IMR-90 (cell line): ENCODE data around the gene FOXP4. TPM values are rescaled to one million over a fixed set of nuclear protein-coding genes. Genes with fewer than 3 reads are reported as not detected.

ENCODE experiments used
- ATAC-seq: fragments of 200-7000 bp; cut with Tn5 transposase; 2 replicates; pipeline ENCODE4 v1.9.1; 2020; ENCODE audit warnings: low read depth, mild to moderate bottlenecking, moderate library complexity
- BruUV-seq: library from RNA; stranded (reverse); fragments of 400-500 nt; replicated peaks from 2 replicates; lab custom pipeline; 2021; lab: Mats Ljungman, UMichigan
- CTCF ChIA-PET: fragments of 300-600 bp; formaldehyde crosslinking; extraction: SDS; loops from one replicate; lab custom pipeline; 2021; ENCODE audit warnings: antibody characterized with exemption; lab: Yijun Ruan, JAX
- POLR2A ChIA-PET: fragments of 300-600 bp; sonication (Branson Sonifier 250); formaldehyde crosslinking; loops from one replicate; lab custom pipeline; 2022; ENCODE audit warnings: antibody characterized with exemption; ENCODE audit not compliant: unreplicated experiment; lab: Charles Lee
- DNase-seq: peaks from one replicate; pipeline ENCODE4 v3.0.0; 2013
- H2AFZ ChIP-seq: replicated peaks from 2 replicates; pipeline ENCODE3; 2013; ENCODE audit warnings: low read length, mild to moderate bottlenecking; ENCODE audit not compliant: poor library complexity
- H2AK5ac ChIP-seq: 2 replicates; pipeline ENCODE4 v1.6.1; 2013; ENCODE audit warnings: low read depth, low read length, inconsistent platforms
- H2AK9ac ChIP-seq: replicated peaks from 2 replicates; pipeline ENCODE3; 2013; ENCODE audit warnings: mild to moderate bottlenecking, low read depth, low read length, moderate library complexity; ENCODE audit not compliant: poor library complexity
- H2BK120ac ChIP-seq: 2 replicates; pipeline ENCODE4 v1.6.1; 2013; ENCODE audit warnings: low read depth, low read length, inconsistent platforms
- H2BK15ac ChIP-seq: 3 replicates; pipeline ENCODE4 v1.6.1; 2013; ENCODE audit warnings: low read depth, low read length, inconsistent platforms
- H2BK20ac ChIP-seq: 2 replicates; pipeline ENCODE4 v1.6.1; 2013; ENCODE audit warnings: low read depth, mild to moderate bottlenecking, inconsistent platforms, low read length, moderate library complexity
- H2BK5ac ChIP-seq: 2 replicates; pipeline ENCODE4 v1.6.1; 2013; ENCODE audit warnings: mild to moderate bottlenecking, low read depth, low read length, inconsistent platforms; ENCODE audit not compliant: poor library complexity, severe bottlenecking
- H3K14ac ChIP-seq: replicated peaks from 2 replicates; pipeline ENCODE4 v1.6.1; 2013; ENCODE audit warnings: low read depth, low read length, inconsistent platforms
- H3K18ac ChIP-seq: 2 replicates; pipeline ENCODE4 v1.6.1; 2013; ENCODE audit warnings: low read depth, low read length, control low read depth
- H3K23ac ChIP-seq: 2 replicates; pipeline ENCODE4 v1.6.1; 2013; ENCODE audit warnings: low read depth, low read length, inconsistent platforms
- H3K27ac ChIP-seq: 2 replicates; pipeline ENCODE4 v1.5.1; 2013; ENCODE audit warnings: mild to moderate bottlenecking, control low read depth, low read length; ENCODE audit not compliant: insufficient read depth
- H3K27me3 ChIP-seq: 2 replicates; pipeline ENCODE4 v1.6.1; 2013; ENCODE audit warnings: low read length; ENCODE audit not compliant: control insufficient read depth, insufficient read depth
- H3K36me3 ChIP-seq: 2 replicates; pipeline ENCODE4 v1.6.1; 2013; ENCODE audit warnings: low read length, mixed read lengths; ENCODE audit not compliant: control insufficient read depth, insufficient read depth
- H3K4ac ChIP-seq: 2 replicates; pipeline ENCODE4 v1.6.1; 2013; ENCODE audit warnings: low read depth, low read length, inconsistent platforms
- H3K4me1 ChIP-seq: 2 replicates; pipeline ENCODE4 v1.6.1; 2013; ENCODE audit warnings: low read length, mixed read lengths; ENCODE audit not compliant: control insufficient read depth, insufficient read depth
- H3K4me2 ChIP-seq: 2 replicates; pipeline ENCODE4 v1.6.1; 2013; ENCODE audit warnings: low read depth, mild to moderate bottlenecking, control low read depth, low read length, moderate library complexity
- H3K4me3 ChIP-seq: 2 replicates; pipeline ENCODE4 v1.5.1; 2013; ENCODE audit warnings: low read depth, mild to moderate bottlenecking, control low read depth, low read length, moderate library complexity; ENCODE audit not compliant: insufficient read depth
- H3K56ac ChIP-seq: 2 replicates; pipeline ENCODE4 v1.6.1; 2013; ENCODE audit warnings: low read length, inconsistent platforms; ENCODE audit not compliant: insufficient read depth; ENCODE audit errors: extremely low read depth
- H3K79me1 ChIP-seq, 2 experiments: 2 replicates each; pipeline ENCODE4 v1.6.1; 2013; ENCODE audit warnings: low read length in 2 of 2, inconsistent platforms in 1 of 2, low read depth in 1 of 2
- H3K9ac ChIP-seq: 2 replicates; pipeline ENCODE4 v1.6.1; 2013; ENCODE audit warnings: low read depth, low read length, control low read depth
- H3K9me1 ChIP-seq: 2 replicates; pipeline ENCODE4 v1.6.1; 2013; ENCODE audit warnings: low read length, inconsistent platforms; ENCODE audit not compliant: insufficient read depth
- H3K9me3 ChIP-seq: 2 replicates; pipeline ENCODE4 v1.6.1; 2013; ENCODE audit warnings: low read length; ENCODE audit not compliant: control insufficient read depth, insufficient read depth
- H4K20me1 ChIP-seq: 2 replicates; pipeline ENCODE4 v1.6.1; 2013; ENCODE audit warnings: low read length, inconsistent platforms; ENCODE audit not compliant: insufficient read depth
- H4K5ac ChIP-seq: 2 replicates; pipeline ENCODE4 v1.6.1; 2013; ENCODE audit warnings: mild to moderate bottlenecking, low read depth, low read length, control low read depth
- H4K8ac ChIP-seq, 2 experiments: 2 replicates each; pipeline ENCODE4 v1.6.1; 2013; ENCODE audit warnings: low read depth in 2 of 2, low read length in 2 of 2, control low read depth in 1 of 2, inconsistent platforms in 1 of 2
- H4K91ac ChIP-seq: 2 replicates; pipeline ENCODE4 v1.6.1; 2013; ENCODE audit warnings: low read depth, low read length, inconsistent platforms; ENCODE audit not compliant: insufficient read depth
- BHLHE40 ChIP-seq: fragments of 150-350 bp; IDR thresholded peaks from 2 replicates; pipeline ENCODE4 v1.6.1; 2016; ENCODE audit warnings: mild to moderate bottlenecking, low read depth, low read length
- CEBPB ChIP-seq: IDR thresholded peaks from 2 replicates; pipeline ENCODE4 v1.6.1; 2012; ENCODE audit warnings: low read depth, low read length, improper control_type of control experiment
- CHD1 ChIP-seq: IDR thresholded peaks from 2 replicates; pipeline ENCODE4 v1.6.1; 2012; ENCODE audit warnings: low read depth, low read length, improper control_type of control experiment
- CTCF ChIP-seq: conservative IDR thresholded peaks from 2 replicates; pipeline ENCODE4 v1.5.1; 2012; ENCODE audit warnings: mild to moderate bottlenecking, low read depth, low read length, improper control_type of control experiment
- MAZ ChIP-seq: IDR thresholded peaks from 2 replicates; pipeline ENCODE4 v1.6.1; 2012; ENCODE audit warnings: low read depth, mild to moderate bottlenecking, low read length, improper control_type of control experiment, moderate library complexity, borderline replicate concordance
- MXI1 ChIP-seq: IDR thresholded peaks from 2 replicates; pipeline ENCODE4 v1.6.1; 2012; ENCODE audit warnings: low read depth, mild to moderate bottlenecking, low read length, moderate library complexity, borderline replicate concordance
- USF2 ChIP-seq: fragments of 150-350 bp; IDR thresholded peaks from 2 replicates; pipeline ENCODE4 v1.6.1; 2017; ENCODE audit warnings: mild to moderate bottlenecking, antibody characterized with exemption, low read length, low read depth
- WGBS, 2 experiments: methylation state at CpG; one replicate each; pipeline versions ENCODE4 v1.1.5 to v1.1.7; 2013; ENCODE audit warnings: missing lambda C conversion rate in 2 of 2; ENCODE audit not compliant: insufficient read length in 1 of 2; ENCODE audit errors: extremely low coverage in 2 of 2; 5-methylcytosine and 5-hydroxymethylcytosine counted together
- dilution Hi-C: fragments of 300-500 bp; cut with HindIII; formaldehyde crosslinking; loops from one replicate; pipeline ENCODE4 v1.14.3; 2018; ENCODE audit warnings: low sequenced_read_pairs; ENCODE audit not compliant: unreplicated experiment
- in situ Hi-C: fragments of 300-500 bp; cut with MboI; formaldehyde crosslinking; loops from 3 replicates; pipeline ENCODE4 v1.14.3; 2019; ENCODE audit warnings: low sequenced_read_pairs, inconsistent platforms, mixed read lengths
- intact Hi-C: fragments of 100-400 bp; cut with micrococcal nuclease; formaldehyde crosslinking; loops from 2 replicates; pipeline ENCODE4 v1.10.0; 2022
- polyA plus RNA-seq, 3 experiments: library from polyadenylated mRNA; depleted of rRNA; stranded (reverse); fragments of >200 nt; gene quantifications; 2 replicates each; pipeline ENCODE4 v1.2.3, GENCODE V29; 2012; ENCODE audit warnings: low replicate concordance in 1 of 3
- total RNA-seq: library from RNA; depleted of rRNA; stranded (reverse); fragments of >200 nt; gene quantifications from 2 replicates; pipeline ENCODE4 v1.2.3, GENCODE V29; 2012
- TF ChIP-seq, protein P1 (sequence below): fragments of 150-350 bp; IDR thresholded peaks from 2 replicates; pipeline ENCODE4 v1.6.1; 2016; ENCODE audit warnings: low read depth, mild to moderate bottlenecking, low read length, moderate library complexity, borderline replicate concordance

Gene FOXP4
- total and polyA plus RNA-seq, 2 of the 4 experiments (the other 2 are of a cell fraction) = 0.72 to 9.5 TPM

DNA sequence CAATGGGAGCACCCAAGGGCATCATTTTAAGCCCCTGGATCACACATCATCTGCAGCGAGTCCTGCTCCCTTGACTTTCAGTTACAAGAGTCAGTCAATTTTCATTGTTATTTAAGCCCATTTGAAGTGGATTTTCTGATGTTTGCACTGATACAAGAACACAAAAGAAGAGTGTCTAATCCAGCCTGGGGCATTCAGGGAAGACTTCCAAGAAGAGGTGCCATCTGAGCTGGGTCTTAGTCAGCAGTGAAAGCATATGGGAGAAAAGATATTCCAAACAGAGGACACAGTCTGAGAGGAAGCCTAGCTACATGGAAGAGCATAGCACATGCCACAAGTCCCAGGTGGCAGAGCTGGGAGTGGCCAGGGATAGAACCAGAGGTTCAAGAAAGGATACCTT is 10.4 kb upstream of the FOXP4 start:
- Histone ChIP-seq H3K9me1 (no peaks in the 10 kb centered on the region), H2BK15ac (no peak overlapping the region), H2BK20ac (no peak overlapping the region), H3K27ac (no peak overlapping the region), H3K79me1 (no peaks in the 10 kb centered on the region), H3K18ac (no peak overlapping the region), H3K27me3 (peaks cover 55% of the 10 kb centered on the region), H3K4ac (no peak overlapping the region), H2AK5ac (no peak overlapping the region), H4K91ac (no peak overlapping the region), H4K20me1 (no peaks in the 10 kb centered on the region), H2AK9ac (no peak overlapping the region), H3K9ac (no peak overlapping the region), H3K4me1 (peaks cover 10% of the 10 kb centered on the region; the same call in 1 of the 2 replicates), H3K56ac (no peak overlapping the region), H3K9me3 (no peaks in the 10 kb centered on the region), H2BK5ac (no peak overlapping the region), H4K5ac (no peak overlapping the region), H3K36me3 (no peaks in the 10 kb centered on the region), H3K14ac (no peak overlapping the region), H3K4me3 (no peak overlapping the region), H4K8ac (no peak overlapping the region), H3K4me2 (no peak overlapping the region), H3K23ac (no peak overlapping the region), H2AFZ (no peak overlapping the region), H2BK120ac (no peak overlapping the region)
- no peak for DNase-seq
- TF ChIP-seq MXI1 = no peak
- TF ChIP-seq MAZ = no peak
- no peak for TF ChIP-seq USF2
- TF ChIP-seq CHD1 = no peak
- TF ChIP-seq CEBPB = no peak
- TF ChIP-seq, protein P1, sequence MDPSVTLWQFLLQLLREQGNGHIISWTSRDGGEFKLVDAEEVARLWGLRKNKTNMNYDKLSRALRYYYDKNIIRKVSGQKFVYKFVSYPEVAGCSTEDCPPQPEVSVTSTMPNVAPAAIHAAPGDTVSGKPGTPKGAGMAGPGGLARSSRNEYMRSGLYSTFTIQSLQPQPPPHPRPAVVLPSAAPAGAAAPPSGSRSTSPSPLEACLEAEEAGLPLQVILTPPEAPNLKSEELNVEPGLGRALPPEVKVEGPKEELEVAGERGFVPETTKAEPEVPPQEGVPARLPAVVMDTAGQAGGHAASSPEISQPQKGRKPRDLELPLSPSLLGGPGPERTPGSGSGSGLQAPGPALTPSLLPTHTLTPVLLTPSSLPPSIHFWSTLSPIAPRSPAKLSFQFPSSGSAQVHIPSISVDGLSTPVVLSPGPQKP = no peak
- no peak for TF ChIP-seq BHLHE40
- no peak for TF ChIP-seq CTCF
- ChIA-PET CTCF (no interaction called here), POLR2A (no interaction called here)
- dilution Hi-C loops (no loop called here), in situ Hi-C loops (no loop called here), intact Hi-C loops (no loop called here)
- BruUV-seq = no TSS peak
- no peak for ATAC-seq
- 100% methylated on average over 1 of the region's 1 CpG; no CpG with 5 or more reads in 1 of the 2 experiments for WGBS, 2 experiments
